Measurements from ENCODE around the gene LAMA3. TPM values are rescaled to one million over a fixed set of nuclear protein-coding genes. Genes with fewer than 3 reads are reported as not detected.

The LAMA3 gene
- total and polyA plus RNA-seq, 2 of the 13 experiments (the other 11 are each of a cell fraction or from before 2014, with no cell fraction given) = 0.45 to 2.2 TPM

- 61% methylated on average over 4 of the region's 5 CpGs for WGBS (ENCODE audit: low lambda C conversion rate)
- Histone ChIP-seq H3K4me3 (replicated peaks in 1 of 3; ENCODE audit: insufficient read depth in 1 of 3, low read depth in 2 of 3, low read length in 3 of 3) (no peak overlapping the region), H3K27me3 (ENCODE audit: control insufficient read depth in 1 of 2, insufficient read depth in 2 of 2, low read length in 2 of 2) (peaks cover 0 to 2% of the 10 kb centered on the region in 2 experiments; a peak in 2 of 5 replicates), H3K9ac (ENCODE audit: insufficient read depth, low read depth, low read length) (no peak overlapping the region), H3K27ac (ENCODE audit: extremely low read length, insufficient read depth, low read length) (no peak overlapping the region), H3K36me3 (replicated peaks in 1 of 2; ENCODE audit: control insufficient read depth in 1 of 2, insufficient read depth in 2 of 2, low read length in 2 of 2) (no peaks in the 10 kb centered on the region), H4K20me1 (ENCODE audit: insufficient read depth, low read length) (no peaks in the 10 kb centered on the region), H3K4me2 (ENCODE audit: low read depth, low read length) (no peak overlapping the region), H3K4me1 (ENCODE audit: insufficient read depth, low read length) (peaks cover 5% of the 10 kb centered on the region; the same call in 1 of the 2 replicates), H3K9me3 (ENCODE audit: low read length) (no peaks in the 10 kb centered on the region), H3K79me2 (ENCODE audit: insufficient read depth, low read length) (no peaks in the 10 kb centered on the region), H2AFZ (ENCODE audit: low read length) (no peak overlapping the region)
- in situ Hi-C loops (cut with HindIII; ENCODE audit: extremely low pct_ligation_motif_present, low pct_unique_long_range_greater_than_20kb) (no loop called here), intact Hi-C loops (cut with micrococcal nuclease; ENCODE audit: unreplicated experiment) (no loop called here)
- FAIRE-seq = no peak
- POLR2A ChIA-PET = no interaction called here
- ATAC-seq = no peak
- CTCF ChIA-PET (ENCODE audit: low intra/inter-chr PET ratio, low total read pairs) = no interaction called here
- no TSS peak for BruUV-seq (replicated peaks)
- no peak for DNase-seq (ENCODE audit: low spot score)
- TF ChIP-seq CSRNP1 (CRISPR knock-in tag; IDR thresholded peaks at IDR 0.05) (no peak), NR0B2 (CRISPR knock-in tag; IDR thresholded peaks at IDR 0.05) (no peak), TBL1XR1 (IDR thresholded peaks at IDR 0.05; ENCODE audit: borderline replicate concordance, low read length, partially characterized antibody) (no peak), CEBPG (CRISPR knock-in tag; IDR thresholded peaks at IDR 0.05) (no peak), KLF13 (CRISPR knock-in tag; IDR thresholded peaks at IDR 0.05) (no peak), ZKSCAN1 (IDR thresholded peaks at IDR 0.05; ENCODE audit: low read length) (no peak), ZBTB37 (CRISPR knock-in tag; IDR thresholded peaks at IDR 0.05) (no peak)
- TF ChIP-seq, protein P1, sequence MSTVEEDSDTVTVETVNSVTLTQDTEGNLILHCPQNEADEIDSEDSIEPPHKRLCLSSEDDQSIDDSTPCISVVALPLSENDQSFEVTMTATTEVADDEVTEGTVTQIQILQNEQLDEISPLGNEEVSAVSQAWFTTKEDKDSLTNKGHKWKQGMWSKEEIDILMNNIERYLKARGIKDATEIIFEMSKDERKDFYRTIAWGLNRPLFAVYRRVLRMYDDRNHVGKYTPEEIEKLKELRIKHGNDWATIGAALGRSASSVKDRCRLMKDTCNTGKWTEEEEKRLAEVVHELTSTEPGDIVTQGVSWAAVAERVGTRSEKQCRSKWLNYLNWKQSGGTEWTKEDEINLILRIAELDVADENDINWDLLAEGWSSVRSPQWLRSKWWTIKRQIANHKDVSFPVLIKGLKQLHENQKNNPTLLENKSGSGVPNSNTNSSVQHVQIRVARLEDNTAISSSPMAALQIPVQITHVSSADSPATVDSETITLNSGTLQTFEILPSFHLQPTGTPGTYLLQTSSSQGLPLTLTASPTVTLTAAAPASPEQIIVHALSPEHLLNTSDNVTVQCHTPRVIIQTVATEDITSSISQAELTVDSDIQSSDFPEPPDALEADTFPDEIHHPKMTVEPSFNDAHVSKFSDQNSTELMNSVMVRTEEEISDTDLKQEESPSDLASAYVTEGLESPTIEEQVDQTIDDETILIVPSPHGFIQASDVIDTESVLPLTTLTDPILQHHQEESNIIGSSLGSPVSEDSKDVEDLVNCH (CRISPR knock-in tag; IDR thresholded peaks at IDR 0.05) = no peak
- TF ChIP-seq, protein P2, sequence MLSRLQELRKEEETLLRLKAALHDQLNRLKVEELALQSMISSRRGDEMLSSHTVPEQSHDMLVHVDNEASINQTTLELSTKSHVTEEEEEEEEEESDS (CRISPR knock-in tag; IDR thresholded peaks at IDR 0.05; ENCODE audit: borderline replicate concordance) = no peak
Measured at GRCh38 chr18:23938901-23939341, 249.7 kb downstream of the LAMA3 start.
